Measurements from ENCODE around the gene TBC1D24. TPM values are rescaled to one million over a fixed set of nuclear protein-coding genes. Genes with fewer than 3 reads are reported as not detected.

Gene TBC1D24
- total RNA-seq, 1 donor = 11.9 TPM

- TF ChIP-seq CTCF (IDR thresholded peaks at IDR 0.05; ENCODE audit: insufficient read depth, low read length) = no peak
- no peak for DNase-seq (ENCODE audit: low read depth)
- no peak overlapping the region for H3K4me3 ChIP-seq (ENCODE audit: low read depth, low read length)
These were observed 2.5 kb upstream of the TBC1D24 start for GRCh38 chr16:2472488-2472864.

- TF ChIP-seq CTCF (IDR thresholded peaks at IDR 0.05; ENCODE audit: insufficient read depth, low read length) = no peak
- DNase-seq (ENCODE audit: low read depth) = no peak
- H3K4me3 ChIP-seq (ENCODE audit: low read depth, low read length) = peak overlapping the region; percentile 25
These were observed 2.0 kb upstream of the TBC1D24 start for GRCh38 chr16:2472885-2473445.

- DNase-seq (ENCODE audit: low read depth) = no peak
- peak overlapping the region; percentile 25 for H3K4me3 ChIP-seq (ENCODE audit: low read depth, low read length)
- TF ChIP-seq CTCF (IDR thresholded peaks at IDR 0.05; ENCODE audit: insufficient read depth, low read length) = no peak
These were observed 1.4 kb upstream of the TBC1D24 start for GRCh38 chr16:2473446-2473926.

- H3K4me3 ChIP-seq (ENCODE audit: low read depth, low read length) = peak overlapping the region; percentile 76
- no peak for DNase-seq (ENCODE audit: low read depth)
- no peak for TF ChIP-seq CTCF (IDR thresholded peaks at IDR 0.05; ENCODE audit: insufficient read depth, low read length)
These were observed 689 bp upstream of the TBC1D24 start for GRCh38 chr16:2473999-2474876.

GRCh38 chr16:2475413-2476344 is 752 bp downstream of the TBC1D24 start:
- TF ChIP-seq CTCF (IDR thresholded peaks at IDR 0.05; ENCODE audit: insufficient read depth, low read length) = no peak
- DNase-seq (ENCODE audit: low read depth) = no peak
- peak overlapping the region; percentile 75 for H3K4me3 ChIP-seq (ENCODE audit: low read depth, low read length)

- no peak overlapping the region for H3K4me3 ChIP-seq (ENCODE audit: low read depth, low read length)
- no peak for TF ChIP-seq CTCF (IDR thresholded peaks at IDR 0.05; ENCODE audit: insufficient read depth, low read length)
- DNase-seq (ENCODE audit: low read depth) = no peak
These were observed 1.4 kb downstream of the TBC1D24 start for GRCh38 chr16:2476345-2476720.
